HuH-7.5 (cell line): ENCODE data around the gene RBM28.
A peak's percentile ranks its signal among the peaks of the same experiment; 100 is the strongest.

ENCODE experiments used
- DNase-seq: peaks from one replicate; pipeline ENCODE4 v3.0.0; 2011; ENCODE audit warnings: low spot score

Gene RBM28

GRCh38 chr7:128374041-128374440 lies 30.3 kb upstream of the RBM28 start:
- no peak for DNase-seq

GRCh38 chr7:128373606-128374005 lies 29.9 kb upstream of the RBM28 start:
- no peak for DNase-seq

DNA sequence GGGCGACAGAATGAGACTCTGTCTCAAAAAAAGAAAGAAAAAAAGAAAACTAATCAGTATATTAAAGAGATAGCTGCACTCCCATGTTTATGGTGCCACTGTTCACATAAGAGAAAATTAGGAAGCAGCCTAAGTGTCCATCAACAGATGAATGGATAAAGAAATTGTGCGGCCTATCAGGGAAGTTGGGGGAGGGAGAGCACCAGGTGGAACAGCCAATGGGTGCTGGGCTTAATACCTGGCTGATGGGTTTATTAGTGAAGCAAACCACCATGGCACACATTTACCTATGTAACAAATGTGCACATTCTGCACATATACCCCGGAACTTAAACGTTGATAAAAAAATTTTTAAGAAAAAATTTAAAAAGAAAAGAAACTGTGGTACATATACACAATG lies 26.8 kb upstream of the RBM28 start:
- DNase-seq = no peak

GRCh38 chr7:128366986-128367385 lies 23.3 kb upstream of the RBM28 start:
- DNase-seq = no peak

- peak; percentile 3 for DNase-seq
Measured at GRCh38 chr7:128366300-128366699, 22.6 kb upstream of the RBM28 start.

DNA sequence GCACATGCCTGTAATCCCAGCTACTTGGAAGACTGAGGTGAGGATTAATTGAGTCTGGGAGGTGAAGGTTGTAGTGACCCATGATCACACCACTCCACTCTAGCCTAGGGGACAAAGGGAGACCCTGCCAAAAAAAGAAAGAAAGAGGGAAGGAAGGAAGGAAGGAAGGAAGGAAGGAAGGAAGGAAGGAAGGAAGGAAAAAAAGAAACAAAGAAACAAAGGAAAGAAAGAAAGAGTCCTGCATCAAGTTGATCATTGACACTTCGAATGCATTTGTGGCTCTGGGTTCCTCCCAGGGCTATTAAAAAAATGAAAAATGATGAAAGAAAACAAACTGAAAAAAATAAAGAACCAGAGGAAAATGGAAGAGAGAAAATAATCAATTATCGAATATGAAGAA lies 21.7 kb upstream of the RBM28 start:
- no peak for DNase-seq

DNA sequence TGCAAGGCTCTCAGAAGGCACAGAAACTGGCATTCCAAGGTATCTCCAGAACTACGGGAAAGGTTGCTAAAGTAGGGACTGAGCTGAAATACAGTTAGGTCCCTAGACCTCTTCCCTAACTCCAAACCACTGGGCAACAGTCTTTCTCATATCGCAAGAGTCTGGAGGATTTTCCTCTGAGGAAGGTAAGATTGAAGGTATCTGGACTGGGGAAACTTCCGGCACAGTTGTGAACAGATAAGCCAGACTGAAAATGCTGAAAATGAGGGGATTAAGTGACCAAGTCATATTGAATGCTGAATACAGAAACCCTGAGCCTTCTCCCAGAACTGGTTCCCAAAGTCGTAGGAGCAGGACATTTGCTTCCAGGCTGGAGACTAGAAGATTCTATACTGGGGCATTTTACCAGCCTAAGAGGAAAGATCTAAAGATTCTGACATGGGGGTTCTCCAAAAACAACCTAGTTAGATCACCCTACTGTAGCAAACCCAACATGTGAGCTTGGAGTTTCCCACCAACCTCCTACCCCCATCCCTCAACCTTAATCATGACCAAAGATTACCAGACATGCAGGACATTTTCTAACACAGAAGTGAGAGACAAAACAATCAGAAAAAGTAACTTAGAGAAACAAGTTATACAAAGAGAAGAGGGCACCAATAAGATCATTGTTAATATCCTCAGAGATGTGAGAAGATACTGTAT lies 20.6 kb upstream of the RBM28 start:
- peak; percentile 4 for DNase-seq

- no peak for DNase-seq
Measured at GRCh38 chr7:128363261-128363721, 19.6 kb upstream of the RBM28 start.

- DNase-seq = no peak
Measured at GRCh38 chr7:128362670-128363069, 19.0 kb upstream of the RBM28 start.

- DNase-seq = peak; percentile 81
Measured at GRCh38 chr7:128361411-128362379, 18.0 kb upstream of the RBM28 start, which contains the start of gene PRRT4. Gene PRRT4, minus strand, starts transcription at chr7:128361690.

DNA sequence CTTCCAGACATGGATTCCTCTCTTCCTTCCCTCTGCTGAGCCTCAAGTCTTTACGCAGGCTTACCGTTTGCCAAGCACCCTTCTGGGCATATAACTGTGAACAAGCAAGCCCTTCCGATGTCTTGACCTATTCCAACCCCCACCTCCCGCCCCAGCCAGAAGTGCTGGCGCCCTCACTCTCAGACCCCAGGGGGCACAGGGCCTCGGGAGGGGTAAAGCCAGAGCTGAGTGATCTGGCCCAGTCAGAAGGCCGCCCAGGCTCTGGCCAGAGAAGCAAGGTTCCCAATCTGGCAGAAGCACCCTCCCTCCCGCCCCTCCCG lies 16.6 kb upstream of the RBM28 start:
- no peak for DNase-seq

DNA sequence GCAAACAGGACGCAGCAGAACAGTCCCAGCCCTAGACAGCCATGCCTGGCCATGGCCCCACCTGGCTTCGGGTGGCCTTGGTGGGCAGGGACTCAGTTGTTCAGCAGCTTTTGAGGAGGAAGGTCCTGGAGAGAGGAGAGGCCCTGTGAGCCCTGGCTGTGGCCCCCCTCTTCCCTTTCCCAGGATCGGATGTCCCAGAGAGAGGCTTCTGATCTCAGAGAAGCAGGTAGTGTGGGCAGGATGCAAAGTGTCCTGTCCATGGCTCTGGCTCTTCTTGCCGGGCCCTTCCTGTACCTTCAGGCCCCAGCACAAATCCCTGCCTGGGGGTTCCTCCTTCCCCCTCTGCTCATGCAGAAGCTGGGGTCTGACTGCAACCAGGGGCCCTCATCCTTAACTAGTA lies 16.2 kb upstream of the RBM28 start:
- no peak for DNase-seq

DNA sequence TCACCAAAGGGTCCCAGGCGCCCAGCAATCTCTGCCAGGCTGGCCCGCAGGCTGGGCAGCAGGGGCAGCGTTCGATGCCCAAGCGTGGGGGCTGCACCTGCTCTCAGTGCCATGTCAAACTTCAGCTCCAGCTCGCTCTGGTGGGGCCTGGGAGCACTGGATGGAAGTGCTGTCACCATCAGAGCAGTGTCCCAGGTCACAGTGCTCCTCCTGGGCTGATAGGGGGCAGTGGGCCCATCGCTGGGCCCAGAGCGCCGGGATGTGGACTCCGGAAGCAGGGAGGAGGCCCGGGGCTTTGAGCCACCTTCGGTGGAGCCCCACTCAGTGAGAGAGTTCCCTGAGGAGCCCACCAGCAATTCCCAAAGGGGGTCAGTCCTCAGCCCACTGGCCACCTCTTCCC lies 15.6 kb upstream of the RBM28 start:
- no peak for DNase-seq

DNA sequence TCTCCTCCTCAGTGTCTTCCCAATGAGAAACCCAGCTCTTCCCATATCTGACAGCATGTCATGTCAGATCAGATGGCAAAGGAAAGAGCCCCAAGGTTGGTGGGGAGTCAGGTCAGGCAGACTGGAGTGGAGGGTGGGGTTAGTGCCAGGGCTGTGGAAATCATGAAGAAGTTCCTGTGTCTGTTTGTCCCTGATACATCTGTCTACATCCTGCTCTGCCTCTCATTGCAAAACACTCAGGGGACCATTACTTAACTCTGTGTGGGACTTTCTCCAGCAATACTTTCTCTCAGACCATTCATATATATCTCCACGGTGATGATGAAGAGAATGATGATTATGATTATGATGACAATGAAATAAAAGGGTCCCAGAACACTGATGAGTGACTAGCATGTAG lies 14.5 kb upstream of the RBM28 start:
- DNase-seq = no peak

DNA sequence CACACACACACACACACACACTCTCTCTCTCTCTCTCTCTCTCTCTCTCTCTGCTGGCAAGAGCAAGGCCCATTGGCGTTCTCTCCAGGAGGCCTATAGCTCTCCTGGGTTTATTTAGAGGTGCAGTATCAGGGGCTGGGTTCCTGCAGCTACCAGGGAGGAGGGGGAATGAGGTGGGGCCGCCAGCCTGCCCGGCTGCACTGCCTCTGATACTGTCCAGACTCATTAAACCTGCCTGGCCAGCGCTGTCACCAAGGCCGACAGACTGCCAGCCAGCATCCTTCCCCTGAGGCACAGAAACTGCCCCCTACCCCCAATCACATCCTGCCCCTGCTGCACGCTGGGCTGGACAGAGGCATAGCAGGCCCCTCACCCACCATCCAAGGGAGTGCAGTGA lies 13.5 kb upstream of the RBM28 start:
- peak; percentile 7 for DNase-seq

DNA sequence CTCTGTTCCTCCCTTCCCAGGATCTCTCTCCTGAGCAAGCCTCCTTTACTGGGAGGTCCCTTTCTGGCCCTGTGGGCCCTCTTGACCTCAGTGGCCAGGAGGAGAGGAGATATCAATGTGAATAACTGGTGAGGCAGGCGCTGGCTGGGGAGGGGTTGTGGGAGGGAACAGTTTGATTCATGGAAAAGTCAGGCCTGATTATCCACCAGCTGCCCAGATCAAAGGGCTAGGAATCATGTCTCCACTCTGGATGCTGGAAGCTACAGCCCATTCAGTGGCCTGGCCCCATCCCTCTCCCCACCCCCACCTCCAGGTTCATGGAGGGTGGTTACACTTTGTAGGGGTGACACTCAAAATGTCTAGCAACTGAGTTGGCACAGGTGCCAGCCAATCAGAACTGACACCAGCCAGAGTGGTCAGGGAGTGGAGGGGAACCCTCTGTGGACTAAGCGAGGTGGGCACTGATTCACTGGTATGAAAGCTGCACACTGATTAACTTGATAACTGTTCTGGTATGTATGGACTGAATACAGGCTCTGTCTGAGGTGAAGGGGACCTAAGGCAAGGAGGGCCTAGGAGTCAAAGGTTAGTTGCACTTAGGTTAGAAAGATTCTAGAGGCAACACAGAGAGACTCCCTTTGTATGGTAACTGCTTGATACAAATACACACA lies 13.0 kb upstream of the RBM28 start:
- DNase-seq = peak; percentile 7

DNA sequence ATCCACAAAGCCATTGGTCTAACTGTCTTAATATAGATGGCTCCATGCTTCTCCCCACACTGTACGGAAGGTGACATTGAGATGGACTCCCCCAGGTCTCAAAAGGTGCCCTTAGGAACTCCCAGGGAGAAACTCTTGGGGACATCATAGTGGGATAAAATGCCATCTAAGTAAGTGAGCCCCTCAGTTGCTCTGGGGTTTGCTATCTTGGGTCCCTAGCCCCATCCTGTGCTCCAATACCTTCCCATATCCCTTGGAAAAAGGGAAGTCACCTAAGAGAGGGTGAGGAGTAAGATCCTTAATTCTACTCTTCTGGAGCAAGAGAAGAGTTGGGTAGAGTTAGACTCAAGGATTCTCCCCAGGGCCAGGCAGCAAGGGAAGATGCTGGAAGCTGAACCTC lies 9.9 kb upstream of the RBM28 start:
- DNase-seq = no peak

GRCh38 chr7:128353189-128353588 lies 9.5 kb upstream of the RBM28 start:
- no peak for DNase-seq

DNA sequence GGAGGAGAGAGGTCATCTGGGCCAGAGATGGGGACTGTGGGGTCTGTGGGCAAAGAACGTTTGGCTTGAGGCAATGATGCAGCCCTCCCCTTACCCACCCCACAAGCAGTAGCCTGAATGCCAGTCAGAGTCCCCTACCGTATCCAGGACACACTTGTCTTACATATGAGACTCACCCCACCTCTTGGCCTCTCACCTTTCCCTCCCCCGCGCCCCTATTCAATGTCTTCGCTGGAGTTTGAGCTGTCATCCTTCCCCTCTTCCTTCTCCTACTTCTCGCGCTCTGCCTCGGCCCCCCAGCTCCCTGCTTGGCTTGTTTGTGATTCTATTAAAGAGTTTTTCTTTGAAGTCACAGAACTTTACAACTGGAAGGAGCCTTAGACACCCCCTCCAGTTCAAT lies 8.9 kb upstream of the RBM28 start:
- DNase-seq = no peak

GRCh38 chr7:128352153-128352537 lies 8.4 kb upstream of the RBM28 start:
- DNase-seq = no peak

- DNase-seq = no peak
Measured at GRCh38 chr7:128351296-128352152, 7.8 kb upstream of the RBM28 start.
